GM23338 (cell line): Measurements from ENCODE around the gene ZNF438. TPM values are rescaled to one million over a fixed set of nuclear protein-coding genes. Genes with fewer than 3 reads are reported as not detected.

Experiments used
- ATAC-seq: fragments of 200-7000 bp; cut with Tn5 transposase; 3 replicates; pipeline ENCODE4 v1.9.1; 2020
- DNase-seq: peaks from one replicate; pipeline ENCODE4 v3.0.0-alpha.2; 2015; ENCODE audit warnings: low spot score
- H2AFZ ChIP-seq: fragments of 200-600 bp; sonication (generic); 2 replicates; pipeline ENCODE4 v1.8.0; 2016; ENCODE audit warnings: antibody characterized with exemption, mild to moderate bottlenecking, moderate library complexity
- H3F3A ChIP-seq: fragments of 200-600 bp; sonication (generic); replicated peaks from 2 replicates; pipeline ENCODE4 v1.8.0; 2017; ENCODE audit warnings: antibody characterized with exemption, mixed run types, low read depth
- H3K27ac ChIP-seq: fragments of 200-600 bp; sonication (generic); 2 replicates; pipeline ENCODE4 v1.6.1; 2016; ENCODE audit warnings: low read depth
- H3K27me3 ChIP-seq: fragments of 200-600 bp; sonication (generic); 2 replicates; pipeline ENCODE4 v1.8.0; 2016; ENCODE audit warnings: mild to moderate bottlenecking, mixed run types, moderate library complexity; ENCODE audit not compliant: insufficient read depth
- H3K36me3 ChIP-seq: fragments of 200-600 bp; sonication (generic); 2 replicates; pipeline ENCODE4 v1.8.0; 2016; ENCODE audit warnings: mild to moderate bottlenecking; ENCODE audit not compliant: insufficient read depth
- H3K4me1 ChIP-seq: fragments of 200-600 bp; sonication (generic); 2 replicates; pipeline ENCODE4 v1.8.0; 2016; ENCODE audit warnings: mild to moderate bottlenecking, moderate library complexity; ENCODE audit not compliant: insufficient read depth
- H3K4me2 ChIP-seq: fragments of 200-600 bp; sonication (generic); 2 replicates; pipeline ENCODE4 v1.7.1; 2017; ENCODE audit warnings: mixed run types
- H3K4me3 ChIP-seq: fragments of 200-600 bp; sonication (generic); 2 replicates; pipeline ENCODE4 v1.6.1; 2016; ENCODE audit warnings: mixed run types
- H3K79me2 ChIP-seq: fragments of 200-600 bp; sonication (generic); replicated peaks from 2 replicates; pipeline ENCODE4 v1.8.0; 2017; ENCODE audit warnings: mild to moderate bottlenecking; ENCODE audit not compliant: insufficient read depth
- H3K9me2 ChIP-seq: fragments of 200-600 bp; sonication (generic); 2 replicates; pipeline ENCODE4 v1.8.0; 2017; ENCODE audit not compliant: insufficient read depth
- H4K20me1 ChIP-seq: fragments of 200-600 bp; sonication (generic); replicated peaks from 2 replicates; pipeline ENCODE4 v1.8.0; 2017; ENCODE audit warnings: mild to moderate bottlenecking; ENCODE audit not compliant: insufficient read depth
- H3K27ac Mint-ChIP-seq: 2 replicates; pipeline ENCODE4 v1.8.0; 2020; ENCODE audit warnings: inconsistent platforms, mild to moderate bottlenecking, moderate library complexity, mixed read lengths
- H3K27me3 Mint-ChIP-seq: 3 replicates; pipeline ENCODE4 v1.8.0; 2022; ENCODE audit warnings: low read depth, mild to moderate bottlenecking, moderate library complexity, mixed read lengths, inconsistent platforms; ENCODE audit not compliant: insufficient read depth, poor library complexity
- H3K36me3 Mint-ChIP-seq: 3 replicates; pipeline ENCODE4 v1.8.0; 2021; ENCODE audit warnings: low read depth, mild to moderate bottlenecking, inconsistent platforms, moderate library complexity, mixed read lengths
- H3K4me1 Mint-ChIP-seq: 3 replicates; pipeline ENCODE4 v1.8.0; 2020; ENCODE audit warnings: mild to moderate bottlenecking, inconsistent platforms, mixed read lengths
- H3K4me3 Mint-ChIP-seq: 3 replicates; pipeline ENCODE4 v1.8.0; 2021; ENCODE audit warnings: moderate library complexity, mild to moderate bottlenecking, inconsistent platforms, mixed read lengths
- H3K9me3 Mint-ChIP-seq: 3 replicates; pipeline ENCODE4 v1.8.0; 2020; ENCODE audit warnings: moderate library complexity, mild to moderate bottlenecking, inconsistent platforms, mixed read lengths
- CREB1 ChIP-seq: fragments of 250-450 bp; sonication (Bioruptor Pico); IDR thresholded peaks from 2 replicates; pipeline ENCODE4 v1.5.0; 2020; ENCODE audit warnings: low read depth, mild to moderate bottlenecking, moderate library complexity
- EZH2 ChIP-seq: fragments of 200-600 bp; sonication (generic); IDR thresholded peaks from one replicate; pipeline ENCODE4 v1.8.0; 2017; ENCODE audit warnings: antibody characterized with exemption, mild to moderate bottlenecking, low read depth; ENCODE audit not compliant: unreplicated experiment
- EZH2phosphoT487 ChIP-seq: fragments of 200-600 bp; sonication (generic); IDR thresholded peaks from one replicate; pipeline ENCODE4 v1.8.1; 2018; ENCODE audit warnings: antibody characterized with exemption; ENCODE audit not compliant: unreplicated experiment
- JUNB ChIP-seq: IDR thresholded peaks from one replicate; pipeline ENCODE4 v1.6.1; 2016; ENCODE audit warnings: antibody characterized with exemption; ENCODE audit not compliant: unreplicated experiment
- NANOG ChIP-seq: IDR thresholded peaks from 2 replicates; pipeline ENCODE4 v1.6.1; 2016; ENCODE audit warnings: antibody characterized with exemption, borderline replicate concordance
- POLR2AphosphoS5 ChIP-seq: IDR thresholded peaks from 2 replicates; pipeline ENCODE4 v1.6.1; 2016; ENCODE audit warnings: antibody characterized with exemption, low read depth
- STAT1 ChIP-seq: IDR thresholded peaks from one replicate; pipeline ENCODE4 v1.6.1; 2016; ENCODE audit warnings: antibody characterized with exemption; ENCODE audit not compliant: unreplicated experiment
- ZNF114 ChIP-seq: fragments of 250-450 bp; sonication (Bioruptor Pico); IDR thresholded peaks from 2 replicates; pipeline ENCODE4 v1.5.0; 2020; ENCODE audit warnings: mild to moderate bottlenecking, moderate library complexity
- ZNF331 ChIP-seq: fragments of 250-450 bp; sonication (Bioruptor Pico); IDR thresholded peaks from 2 replicates; pipeline ENCODE4 v1.5.0; 2020; ENCODE audit warnings: low read depth, mild to moderate bottlenecking, moderate library complexity
- polyA plus RNA-seq: library from polyadenylated mRNA; unstranded; fragments of >200 nt; fragmentation: Nextera tagmentation; extraction: Ambion mirVana; gene quantifications from 2 replicates; pipeline ENCODE4 v1.2.1, GENCODE V29; 2016
- total RNA-seq: library from RNA; depleted of rRNA; stranded (reverse); fragments of >200 nt; shearing (Covaris generic); gene quantifications from 2 replicates; pipeline ENCODE4 v1.2.3, GENCODE V29; 2014
- TF ChIP-seq, protein P1 (sequence below): IDR thresholded peaks from 2 replicates; pipeline ENCODE4 v1.6.1; 2016; ENCODE audit warnings: antibody characterized with exemption
- TF ChIP-seq, protein P2 (sequence below): IDR thresholded peaks from one replicate; pipeline ENCODE4 v1.6.1; 2018; ENCODE audit warnings: antibody characterized with exemption; ENCODE audit not compliant: unreplicated experiment
- TF ChIP-seq, protein P3 (sequence below): fragments of 250-450 bp; sonication (Bioruptor Pico); IDR thresholded peaks from 2 replicates; pipeline ENCODE4 v1.5.0; 2020; ENCODE audit warnings: mild to moderate bottlenecking, moderate library complexity
- TF ChIP-seq, protein P4 (sequence below), 2 experiments: fragments of 200-600 bp in 1 of 2; sonication (generic) in 1 of 2; conservative IDR thresholded peaks; 2 replicates each; pipeline versions ENCODE4 v1.5.1 to v1.6.1; 2016 to 2017; ENCODE audit warnings: antibody characterized with exemption in 2 of 2, low read depth in 2 of 2, mild to moderate bottlenecking in 2 of 2, moderate library complexity in 1 of 2

Gene ZNF438
- total and polyA plus RNA-seq, 2 experiments from 2014 or later = 0.91 to 0.94 TPM

DNA sequence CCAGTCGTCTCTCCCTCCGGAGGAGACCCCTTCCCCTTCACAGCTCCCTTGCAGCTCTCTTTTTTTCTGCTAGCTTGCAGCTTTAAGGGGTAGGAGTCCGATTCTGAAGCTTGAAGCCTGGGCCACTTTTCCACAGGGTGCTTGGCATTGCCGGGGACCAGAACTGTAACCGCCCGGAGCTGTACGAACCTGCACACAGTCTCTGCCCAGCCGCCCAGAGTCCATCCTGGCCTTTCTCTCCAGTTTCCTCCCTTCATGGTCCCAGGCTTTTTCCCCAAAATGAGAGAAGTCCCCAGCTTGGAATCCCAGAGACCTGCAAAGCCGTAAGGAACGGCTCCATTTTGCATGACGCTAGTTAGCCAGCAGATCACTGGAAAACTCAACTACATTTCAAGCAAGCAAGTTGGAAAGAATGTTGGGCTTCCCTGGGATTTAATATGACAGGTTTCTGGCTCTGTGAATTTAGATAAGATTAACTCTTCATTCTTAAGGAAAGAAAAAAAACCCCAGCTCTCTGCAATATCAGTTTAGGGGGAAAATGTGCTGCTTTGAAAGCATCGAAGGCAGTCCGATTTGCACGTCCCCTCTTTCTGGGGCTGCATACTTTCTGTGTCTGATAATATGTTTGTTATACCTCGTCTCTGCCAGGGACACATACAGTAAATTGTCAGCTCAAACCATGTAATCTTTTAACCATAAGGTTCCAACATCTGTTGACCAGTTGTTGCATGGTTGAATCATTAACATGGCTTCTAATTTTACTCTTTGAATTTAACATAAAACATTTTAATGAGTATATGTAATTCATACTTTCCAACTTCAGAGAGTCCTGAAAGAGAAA, 212.1 kb downstream of the ZNF438 start:
- no peak for DNase-seq
- Mint-ChIP-seq H3K9me3 (no peaks in the 10 kb centered on the region), H3K4me1 (peaks cover 16% of the 10 kb centered on the region), H3K4me3 (no peak overlapping the region), H3K27ac (no peak overlapping the region), H3K27me3 (peaks cover 11% of the 10 kb centered on the region), H3K36me3 (no peaks in the 10 kb centered on the region; the same call in 2 of the 3 replicates)
- Histone ChIP-seq H3K27ac (no peak overlapping the region), H3K4me1 (peaks cover 13% of the 10 kb centered on the region; the same call in 1 of the 2 replicates), H4K20me1 (no peaks in the 10 kb centered on the region), H3K9me2 (peaks cover 4% of the 10 kb centered on the region; the same call in 1 of the 2 replicates), H3K4me2 (no peak overlapping the region), H3F3A (no peaks in the 10 kb centered on the region), H3K79me2 (no peaks in the 10 kb centered on the region), H2AFZ (peak overlapping the region; percentile 91), H3K36me3 (no peaks in the 10 kb centered on the region), H3K4me3 (no peak overlapping the region), H3K27me3 (no peaks in the 10 kb centered on the region)
- TF ChIP-seq, protein P1, sequence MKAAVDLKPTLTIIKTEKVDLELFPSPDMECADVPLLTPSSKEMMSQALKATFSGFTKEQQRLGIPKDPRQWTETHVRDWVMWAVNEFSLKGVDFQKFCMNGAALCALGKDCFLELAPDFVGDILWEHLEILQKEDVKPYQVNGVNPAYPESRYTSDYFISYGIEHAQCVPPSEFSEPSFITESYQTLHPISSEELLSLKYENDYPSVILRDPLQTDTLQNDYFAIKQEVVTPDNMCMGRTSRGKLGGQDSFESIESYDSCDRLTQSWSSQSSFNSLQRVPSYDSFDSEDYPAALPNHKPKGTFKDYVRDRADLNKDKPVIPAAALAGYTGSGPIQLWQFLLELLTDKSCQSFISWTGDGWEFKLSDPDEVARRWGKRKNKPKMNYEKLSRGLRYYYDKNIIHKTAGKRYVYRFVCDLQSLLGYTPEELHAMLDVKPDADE = no peak
- no peak for TF ChIP-seq ZNF114 (CRISPR knock-in tag)
- no peak for TF ChIP-seq EZH2phosphoT487
- no peak for TF ChIP-seq ZNF331
- no peak for TF ChIP-seq JUNB
- TF ChIP-seq, protein P2, sequence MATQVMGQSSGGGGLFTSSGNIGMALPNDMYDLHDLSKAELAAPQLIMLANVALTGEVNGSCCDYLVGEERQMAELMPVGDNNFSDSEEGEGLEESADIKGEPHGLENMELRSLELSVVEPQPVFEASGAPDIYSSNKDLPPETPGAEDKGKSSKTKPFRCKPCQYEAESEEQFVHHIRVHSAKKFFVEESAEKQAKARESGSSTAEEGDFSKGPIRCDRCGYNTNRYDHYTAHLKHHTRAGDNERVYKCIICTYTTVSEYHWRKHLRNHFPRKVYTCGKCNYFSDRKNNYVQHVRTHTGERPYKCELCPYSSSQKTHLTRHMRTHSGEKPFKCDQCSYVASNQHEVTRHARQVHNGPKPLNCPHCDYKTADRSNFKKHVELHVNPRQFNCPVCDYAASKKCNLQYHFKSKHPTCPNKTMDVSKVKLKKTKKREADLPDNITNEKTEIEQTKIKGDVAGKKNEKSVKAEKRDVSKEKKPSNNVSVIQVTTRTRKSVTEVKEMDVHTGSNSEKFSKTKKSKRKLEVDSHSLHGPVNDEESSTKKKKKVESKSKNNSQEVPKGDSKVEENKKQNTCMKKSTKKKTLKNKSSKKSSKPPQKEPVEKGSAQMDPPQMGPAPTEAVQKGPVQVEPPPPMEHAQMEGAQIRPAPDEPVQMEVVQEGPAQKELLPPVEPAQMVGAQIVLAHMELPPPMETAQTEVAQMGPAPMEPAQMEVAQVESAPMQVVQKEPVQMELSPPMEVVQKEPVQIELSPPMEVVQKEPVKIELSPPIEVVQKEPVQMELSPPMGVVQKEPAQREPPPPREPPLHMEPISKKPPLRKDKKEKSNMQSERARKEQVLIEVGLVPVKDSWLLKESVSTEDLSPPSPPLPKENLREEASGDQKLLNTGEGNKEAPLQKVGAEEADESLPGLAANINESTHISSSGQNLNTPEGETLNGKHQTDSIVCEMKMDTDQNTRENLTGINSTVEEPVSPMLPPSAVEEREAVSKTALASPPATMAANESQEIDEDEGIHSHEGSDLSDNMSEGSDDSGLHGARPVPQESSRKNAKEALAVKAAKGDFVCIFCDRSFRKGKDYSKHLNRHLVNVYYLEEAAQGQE = no peak
- no peak for TF ChIP-seq POLR2AphosphoS5
- TF ChIP-seq, protein P3, sequence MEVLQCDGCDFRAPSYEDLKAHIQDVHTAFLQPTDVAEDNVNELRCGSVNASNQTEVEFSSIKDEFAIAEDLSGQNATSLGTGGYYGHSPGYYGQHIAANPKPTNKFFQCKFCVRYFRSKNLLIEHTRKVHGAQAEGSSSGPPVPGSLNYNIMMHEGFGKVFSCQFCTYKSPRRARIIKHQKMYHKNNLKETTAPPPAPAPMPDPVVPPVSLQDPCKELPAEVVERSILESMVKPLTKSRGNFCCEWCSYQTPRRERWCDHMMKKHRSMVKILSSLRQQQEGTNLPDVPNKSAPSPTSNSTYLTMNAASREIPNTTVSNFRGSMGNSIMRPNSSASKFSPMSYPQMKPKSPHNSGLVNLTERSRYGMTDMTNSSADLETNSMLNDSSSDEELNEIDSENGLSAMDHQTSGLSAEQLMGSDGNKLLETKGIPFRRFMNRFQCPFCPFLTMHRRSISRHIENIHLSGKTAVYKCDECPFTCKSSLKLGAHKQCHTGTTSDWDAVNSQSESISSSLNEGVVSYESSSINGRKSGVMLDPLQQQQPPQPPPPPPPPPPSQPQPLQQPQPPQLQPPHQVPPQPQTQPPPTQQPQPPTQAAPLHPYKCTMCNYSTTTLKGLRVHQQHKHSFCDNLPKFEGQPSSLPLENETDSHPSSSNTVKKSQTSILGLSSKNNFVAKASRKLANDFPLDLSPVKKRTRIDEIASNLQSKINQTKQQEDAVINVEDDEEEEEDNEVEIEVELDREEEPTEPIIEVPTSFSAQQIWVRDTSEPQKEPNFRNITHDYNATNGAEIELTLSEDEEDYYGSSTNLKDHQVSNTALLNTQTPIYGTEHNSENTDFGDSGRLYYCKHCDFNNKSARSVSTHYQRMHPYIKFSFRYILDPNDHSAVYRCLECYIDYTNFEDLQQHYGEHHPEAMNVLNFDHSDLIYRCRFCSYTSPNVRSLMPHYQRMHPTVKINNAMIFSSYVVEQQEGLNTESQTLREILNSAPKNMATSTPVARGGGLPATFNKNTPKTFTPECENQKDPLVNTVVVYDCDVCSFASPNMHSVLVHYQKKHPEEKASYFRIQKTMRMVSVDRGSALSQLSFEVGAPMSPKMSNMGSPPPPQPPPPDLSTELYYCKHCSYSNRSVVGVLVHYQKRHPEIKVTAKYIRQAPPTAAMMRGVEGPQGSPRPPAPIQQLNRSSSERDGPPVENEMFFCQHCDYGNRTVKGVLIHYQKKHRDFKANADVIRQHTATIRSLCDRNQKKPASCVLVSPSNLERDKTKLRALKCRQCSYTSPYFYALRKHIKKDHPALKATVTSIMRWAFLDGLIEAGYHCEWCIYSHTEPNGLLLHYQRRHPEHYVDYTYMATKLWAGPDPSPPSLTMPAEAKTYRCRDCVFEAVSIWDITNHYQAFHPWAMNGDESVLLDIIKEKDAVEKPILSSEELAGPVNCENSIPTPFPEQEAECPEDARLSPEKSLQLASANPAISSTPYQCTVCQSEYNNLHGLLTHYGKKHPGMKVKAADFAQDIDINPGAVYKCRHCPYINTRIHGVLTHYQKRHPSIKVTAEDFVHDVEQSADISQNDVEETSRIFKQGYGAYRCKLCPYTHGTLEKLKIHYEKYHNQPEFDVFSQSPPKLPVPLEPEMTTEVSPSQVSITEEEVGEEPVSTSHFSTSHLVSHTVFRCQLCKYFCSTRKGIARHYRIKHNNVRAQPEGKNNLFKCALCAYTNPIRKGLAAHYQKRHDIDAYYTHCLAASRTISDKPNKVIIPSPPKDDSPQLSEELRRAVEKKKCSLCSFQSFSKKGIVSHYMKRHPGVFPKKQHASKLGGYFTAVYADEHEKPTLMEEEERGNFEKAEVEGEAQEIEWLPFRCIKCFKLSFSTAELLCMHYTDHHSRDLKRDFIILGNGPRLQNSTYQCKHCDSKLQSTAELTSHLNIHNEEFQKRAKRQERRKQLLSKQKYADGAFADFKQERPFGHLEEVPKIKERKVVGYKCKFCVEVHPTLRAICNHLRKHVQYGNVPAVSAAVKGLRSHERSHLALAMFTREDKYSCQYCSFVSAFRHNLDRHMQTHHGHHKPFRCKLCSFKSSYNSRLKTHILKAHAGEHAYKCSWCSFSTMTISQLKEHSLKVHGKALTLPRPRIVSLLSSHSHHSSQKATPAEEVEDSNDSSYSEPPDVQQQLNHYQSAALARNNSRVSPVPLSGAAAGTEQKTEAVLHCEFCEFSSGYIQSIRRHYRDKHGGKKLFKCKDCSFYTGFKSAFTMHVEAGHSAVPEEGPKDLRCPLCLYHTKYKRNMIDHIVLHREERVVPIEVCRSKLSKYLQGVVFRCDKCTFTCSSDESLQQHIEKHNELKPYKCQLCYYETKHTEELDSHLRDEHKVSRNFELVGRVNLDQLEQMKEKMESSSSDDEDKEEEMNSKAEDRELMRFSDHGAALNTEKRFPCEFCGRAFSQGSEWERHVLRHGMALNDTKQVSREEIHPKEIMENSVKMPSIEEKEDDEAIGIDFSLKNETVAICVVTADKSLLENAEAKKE (CRISPR knock-in tag) = no peak
- no peak for TF ChIP-seq EZH2
- TF ChIP-seq STAT1 = no peak
- TF ChIP-seq, protein P4, sequence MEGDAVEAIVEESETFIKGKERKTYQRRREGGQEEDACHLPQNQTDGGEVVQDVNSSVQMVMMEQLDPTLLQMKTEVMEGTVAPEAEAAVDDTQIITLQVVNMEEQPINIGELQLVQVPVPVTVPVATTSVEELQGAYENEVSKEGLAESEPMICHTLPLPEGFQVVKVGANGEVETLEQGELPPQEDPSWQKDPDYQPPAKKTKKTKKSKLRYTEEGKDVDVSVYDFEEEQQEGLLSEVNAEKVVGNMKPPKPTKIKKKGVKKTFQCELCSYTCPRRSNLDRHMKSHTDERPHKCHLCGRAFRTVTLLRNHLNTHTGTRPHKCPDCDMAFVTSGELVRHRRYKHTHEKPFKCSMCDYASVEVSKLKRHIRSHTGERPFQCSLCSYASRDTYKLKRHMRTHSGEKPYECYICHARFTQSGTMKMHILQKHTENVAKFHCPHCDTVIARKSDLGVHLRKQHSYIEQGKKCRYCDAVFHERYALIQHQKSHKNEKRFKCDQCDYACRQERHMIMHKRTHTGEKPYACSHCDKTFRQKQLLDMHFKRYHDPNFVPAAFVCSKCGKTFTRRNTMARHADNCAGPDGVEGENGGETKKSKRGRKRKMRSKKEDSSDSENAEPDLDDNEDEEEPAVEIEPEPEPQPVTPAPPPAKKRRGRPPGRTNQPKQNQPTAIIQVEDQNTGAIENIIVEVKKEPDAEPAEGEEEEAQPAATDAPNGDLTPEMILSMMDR (conservative IDR thresholded peaks at IDR 0.05; ENCODE audit: low read depth in 2 of 2) = no peak
- TF ChIP-seq CREB1 (CRISPR knock-in tag) = no peak
- no peak for TF ChIP-seq NANOG
- no peak for ATAC-seq
